GM23338 (cell line): ENCODE measurements around the gene NINJ2.

Experiments
- CREB1 ChIP-seq: fragments of 250-450 bp; sonication (Bioruptor Pico); IDR thresholded peaks from 2 replicates; pipeline ENCODE4 v1.5.0; 2020; ENCODE audit warnings: low read depth, mild to moderate bottlenecking, moderate library complexity
- CTCF ChIP-seq, 2 experiments: fragments of 200-600 bp in 1 of 2; sonication (generic) in 1 of 2; conservative IDR thresholded peaks; 2 replicates each; pipeline versions ENCODE4 v1.5.1 to v1.6.1; 2016 to 2017; ENCODE audit warnings: antibody characterized with exemption in 2 of 2, low read depth in 2 of 2, mild to moderate bottlenecking in 2 of 2, moderate library complexity in 1 of 2
- EZH2 ChIP-seq: fragments of 200-600 bp; sonication (generic); IDR thresholded peaks from one replicate; pipeline ENCODE4 v1.8.0; 2017; ENCODE audit warnings: antibody characterized with exemption, mild to moderate bottlenecking, low read depth; ENCODE audit not compliant: unreplicated experiment
- EZH2phosphoT487 ChIP-seq: fragments of 200-600 bp; sonication (generic); IDR thresholded peaks from one replicate; pipeline ENCODE4 v1.8.1; 2018; ENCODE audit warnings: antibody characterized with exemption; ENCODE audit not compliant: unreplicated experiment
- JUNB ChIP-seq: IDR thresholded peaks from one replicate; pipeline ENCODE4 v1.6.1; 2016; ENCODE audit warnings: antibody characterized with exemption; ENCODE audit not compliant: unreplicated experiment
- REST ChIP-seq: IDR thresholded peaks from one replicate; pipeline ENCODE4 v1.6.1; 2018; ENCODE audit warnings: antibody characterized with exemption; ENCODE audit not compliant: unreplicated experiment

DNA sequence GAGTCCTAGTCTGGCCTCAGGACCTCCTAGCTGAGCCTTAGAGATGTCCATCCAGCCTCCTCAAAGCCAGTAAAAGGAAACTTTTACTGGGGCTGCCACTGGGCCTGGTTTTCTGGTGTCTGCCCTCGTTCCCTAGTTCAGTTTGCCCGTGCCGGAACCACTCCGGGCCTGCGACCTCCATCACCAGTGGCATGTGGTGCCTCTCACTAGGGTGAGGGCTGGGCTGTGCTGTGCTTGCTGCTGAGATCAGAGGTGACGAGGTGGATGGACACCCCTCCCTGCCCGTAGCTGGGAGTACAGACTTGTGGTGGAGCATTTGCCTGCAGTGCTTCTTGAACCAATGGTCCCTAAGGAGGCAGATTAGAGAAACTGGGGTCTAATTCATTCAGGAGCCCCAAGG lies 127.8 kb downstream of the NINJ2 start:
- TF ChIP-seq EZH2phosphoT487 (no peak), CTCF (conservative IDR thresholded peaks at IDR 0.05; ENCODE audit: low read depth in 2 of 2) (no peak), REST (no peak), CREB1 (no peak), EZH2 (no peak), JUNB (no peak)
